MG63 (cell line): ENCODE data around the gene HPS3. TPM values are rescaled to one million over a fixed set of nuclear protein-coding genes. Genes with fewer than 3 reads are reported as not detected.
"Not testable (repeated sequence)": the region's sequence is repeated elsewhere in the genome, so short reads cannot be mapped to it uniquely, and the experiment has no call there.

Experiments used
- DNase-seq: peaks from one replicate; pipeline ENCODE4 v3.0.0-alpha.2; 2020
- H3K27me3 ChIP-seq: fragments of 250-450 bp; sonication (Bioruptor Pico); 2 replicates; pipeline ENCODE4 v1.5.1; 2020; ENCODE audit warnings: mild to moderate bottlenecking, moderate library complexity
- H3K36me3 ChIP-seq: fragments of 250-450 bp; sonication (Bioruptor Pico); 2 replicates; pipeline ENCODE4 v1.5.1; 2020; ENCODE audit warnings: mild to moderate bottlenecking, moderate library complexity
- H3K4me3 ChIP-seq: fragments of 250-450 bp; sonication (Bioruptor Pico); 2 replicates; pipeline ENCODE4 v1.5.1; 2020; ENCODE audit warnings: mild to moderate bottlenecking, moderate library complexity
- H3K9me3 ChIP-seq: fragments of 250-450 bp; sonication (Bioruptor Pico); 2 replicates; pipeline ENCODE4 v1.5.1; 2020; ENCODE audit warnings: mild to moderate bottlenecking, moderate library complexity
- total RNA-seq: library from RNA; depleted of rRNA; stranded (reverse); fragments of >200 nt; shearing (Covaris generic); gene quantifications from 2 replicates; pipeline ENCODE4 v1.2.3, GENCODE V29; 2014; ENCODE audit warnings: low replicate concordance

The HPS3 gene
- total RNA-seq, 1 experiment from 2014 or later, result 21.1 TPM

DNA sequence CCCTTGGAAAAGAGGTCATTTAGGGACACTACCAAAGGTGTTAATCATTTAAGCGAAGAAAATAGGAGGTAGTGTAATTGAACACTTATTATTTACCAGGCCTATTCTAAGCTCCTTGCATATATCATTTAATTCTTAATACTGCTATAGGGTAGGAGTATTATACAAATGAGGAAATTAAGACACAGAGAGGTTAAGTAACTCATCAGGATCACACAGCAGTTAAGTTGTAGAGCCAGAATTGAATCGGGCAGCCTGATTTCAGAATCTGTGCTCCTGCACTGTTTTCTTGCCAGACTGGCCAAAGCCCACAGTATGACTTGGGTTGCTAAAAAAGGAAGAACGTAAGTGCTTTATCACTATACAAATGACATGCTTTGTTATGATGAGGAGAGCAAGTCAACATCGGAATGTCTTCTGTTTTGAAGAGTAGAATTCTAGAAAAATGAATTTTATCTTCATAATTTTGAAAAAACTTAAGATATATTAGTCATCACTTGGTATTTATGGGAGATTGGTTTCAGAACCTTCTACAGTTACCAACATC lies 31.4 kb downstream of the HPS3 start:
- Histone ChIP-seq H3K27me3 (no peaks in the 10 kb centered on the region), H3K36me3 (peaks cover 52% of the 10 kb centered on the region), H3K4me3 (no peak overlapping the region), H3K9me3 (no peaks in the 10 kb centered on the region)
- no peak for DNase-seq

DNA sequence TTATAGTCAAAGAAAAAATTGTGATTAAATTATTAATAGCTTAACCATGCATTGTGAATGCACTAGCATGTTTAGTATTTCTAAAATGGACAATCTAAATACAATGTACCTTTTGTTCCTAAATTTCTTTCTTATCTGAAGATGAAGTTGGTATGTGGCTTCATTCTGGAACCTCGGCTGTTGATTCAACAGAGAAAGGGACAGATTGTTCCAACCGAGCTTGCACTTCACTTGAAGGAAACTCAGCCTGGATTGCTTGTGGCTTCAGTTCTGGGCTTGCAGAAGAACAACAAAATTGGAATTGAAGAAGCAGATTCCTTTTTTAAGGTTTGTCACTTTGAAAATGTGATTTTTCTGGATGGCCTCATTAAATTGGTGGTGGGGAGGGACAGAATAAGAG lies 32.6 kb downstream of the HPS3 start:
- DNase-seq, result no peak
- Histone ChIP-seq H3K27me3 (no peaks in the 10 kb centered on the region), H3K9me3 (no peaks in the 10 kb centered on the region), H3K36me3 (peaks cover 55% of the 10 kb centered on the region), H3K4me3 (no peak overlapping the region)

DNA sequence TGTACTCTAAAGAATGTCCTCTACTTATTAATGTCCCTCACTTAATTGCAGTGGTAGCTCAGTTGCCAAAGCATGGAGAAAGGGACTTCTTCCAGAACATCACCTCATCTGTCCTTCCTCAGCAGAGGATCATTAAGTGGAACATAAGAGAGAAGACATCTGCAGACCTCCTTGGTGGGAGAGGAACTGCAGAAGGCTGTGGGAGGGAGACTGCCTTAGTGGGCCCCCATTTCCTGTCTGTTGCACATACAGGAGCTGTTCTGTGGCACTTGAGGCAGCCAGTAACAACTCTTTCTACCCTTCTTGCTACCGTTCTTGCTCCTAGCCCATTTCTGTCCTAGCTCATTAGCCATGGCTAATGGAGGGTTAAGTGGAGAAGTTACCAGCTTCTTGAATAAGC lies 33.6 kb downstream of the HPS3 start:
- Histone ChIP-seq H3K36me3 (peaks cover 53% of the 10 kb centered on the region), H3K9me3 (no peaks in the 10 kb centered on the region), H3K27me3 (no peaks in the 10 kb centered on the region), H3K4me3 (no peak overlapping the region)
- DNase-seq, result no peak

DNA sequence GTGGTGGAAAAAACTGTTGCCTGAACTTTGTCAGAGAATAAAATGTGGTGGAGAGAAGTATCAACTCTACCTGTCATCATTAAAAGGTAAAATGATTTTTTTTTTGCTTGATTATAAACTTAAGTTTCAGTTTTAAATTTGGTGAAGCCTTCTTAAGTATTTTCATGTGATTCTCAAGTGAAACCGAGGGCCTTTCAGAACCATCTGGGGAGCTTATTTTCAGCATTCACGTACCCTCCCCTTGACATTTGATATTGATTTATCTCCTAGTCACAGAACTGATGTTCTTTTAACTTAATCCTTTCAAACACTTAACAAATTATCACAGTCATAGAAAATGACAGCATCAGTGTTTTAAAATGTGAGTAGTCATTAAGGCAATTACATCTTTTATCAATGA lies 38.5 kb downstream of the HPS3 start:
- no peaks in the 10 kb centered on the region for H3K27me3 ChIP-seq
- no peak for DNase-seq
- H3K36me3 ChIP-seq, result peaks cover 56% of the 10 kb centered on the region
- no peak overlapping the region for H3K4me3 ChIP-seq
- no peaks in the 10 kb centered on the region for H3K9me3 ChIP-seq

DNA sequence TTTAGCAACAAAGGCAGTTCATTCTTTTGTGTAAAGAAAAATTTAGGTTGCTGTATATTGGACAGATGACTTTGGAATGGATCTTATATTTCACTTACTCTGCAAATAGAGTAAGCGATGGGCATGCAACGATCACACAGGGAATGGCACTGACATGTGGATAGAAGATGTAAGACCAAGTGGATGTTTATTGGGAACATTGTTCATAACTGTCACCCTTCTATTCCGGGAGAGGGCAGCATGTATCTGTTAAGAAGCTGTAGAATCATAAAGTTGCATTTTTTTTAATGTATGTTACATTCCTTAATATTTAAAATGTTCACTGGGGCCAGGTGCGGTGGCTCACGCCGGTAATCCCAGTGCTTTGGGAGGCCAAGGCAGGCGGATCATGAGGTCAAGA lies 41.2 kb downstream of the HPS3 start:
- H3K27me3 ChIP-seq, result no peaks in the 10 kb centered on the region
- DNase-seq, result no peak
- no peak overlapping the region for H3K4me3 ChIP-seq
- H3K36me3 ChIP-seq, result peaks cover 44% of the 10 kb centered on the region
- no peaks in the 10 kb centered on the region for H3K9me3 ChIP-seq

DNA sequence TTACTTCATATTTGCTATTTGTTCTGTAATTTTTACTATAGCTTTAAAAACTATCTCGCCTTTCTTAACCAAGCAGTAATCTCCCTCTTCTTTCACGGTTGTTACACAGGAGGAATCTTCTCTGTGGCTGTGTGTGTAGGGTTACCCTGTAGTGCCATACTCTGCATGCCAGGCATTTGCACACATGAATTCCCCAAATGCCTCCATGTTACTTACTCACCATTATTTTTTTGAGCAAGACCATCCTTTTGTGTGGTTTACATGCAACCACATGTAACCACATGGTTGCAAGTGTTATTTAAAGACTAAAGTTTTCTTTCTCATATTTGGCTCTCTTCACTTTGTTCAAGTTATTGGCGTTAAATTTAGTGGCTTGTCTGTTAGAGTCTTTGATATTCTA lies 45.5 kb downstream of the HPS3 start:
- DNase-seq, result peak; percentile 41
- Histone ChIP-seq H3K9me3 (no peaks in the 10 kb centered on the region), H3K36me3 (peaks cover 17% of the 10 kb centered on the region), H3K27me3 (no peaks in the 10 kb centered on the region), H3K4me3 (no peak overlapping the region)

DNA sequence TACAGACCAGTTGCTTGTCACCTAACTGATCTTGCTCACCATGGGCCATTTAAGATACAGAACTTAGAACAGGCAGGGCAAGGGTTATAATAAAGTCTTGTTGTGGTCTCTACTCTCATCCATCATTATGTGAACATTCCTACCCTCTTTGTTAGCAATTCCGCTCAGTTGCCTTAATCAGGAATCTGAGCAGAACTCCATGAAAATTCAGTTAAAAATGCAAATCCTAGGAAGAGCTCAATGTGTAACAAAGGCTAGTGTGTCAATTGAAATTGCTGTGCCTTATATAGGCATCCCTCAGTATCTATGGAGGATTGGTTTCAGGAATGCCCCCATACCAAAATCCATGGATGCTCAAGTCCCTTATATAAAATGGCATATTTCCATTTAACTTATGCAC lies 47.7 kb downstream of the HPS3 start:
- no peaks in the 10 kb centered on the region for H3K9me3 ChIP-seq
- H3K36me3 ChIP-seq, result peaks cover 3% of the 10 kb centered on the region
- no peak for DNase-seq
- H3K4me3 ChIP-seq, result no peak overlapping the region
- H3K27me3 ChIP-seq, result no peaks in the 10 kb centered on the region

DNA sequence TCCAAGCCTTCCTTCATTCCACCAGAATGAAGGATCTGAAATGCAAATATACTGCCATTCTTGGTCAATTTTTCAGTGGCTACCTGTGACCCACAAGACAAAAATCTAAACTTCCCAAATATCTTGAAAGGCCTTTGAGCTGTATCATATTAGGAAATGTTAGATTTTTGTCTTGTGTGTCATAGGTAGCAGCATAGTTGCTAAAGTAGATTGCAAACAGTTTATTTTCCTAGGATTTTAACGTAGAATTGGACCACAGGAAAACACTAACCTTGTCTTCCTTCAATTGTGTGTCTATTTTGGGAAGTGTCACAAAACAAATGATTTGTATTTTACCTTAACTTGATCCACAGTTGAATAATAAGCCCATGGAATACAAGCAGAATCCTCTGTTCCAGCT lies 49.8 kb downstream of the HPS3 start:
- no peak overlapping the region for H3K4me3 ChIP-seq
- H3K36me3 ChIP-seq, result no peaks in the 10 kb centered on the region
- H3K9me3 ChIP-seq, result no peaks in the 10 kb centered on the region
- no peak for DNase-seq
- no peaks in the 10 kb centered on the region for H3K27me3 ChIP-seq

DNA sequence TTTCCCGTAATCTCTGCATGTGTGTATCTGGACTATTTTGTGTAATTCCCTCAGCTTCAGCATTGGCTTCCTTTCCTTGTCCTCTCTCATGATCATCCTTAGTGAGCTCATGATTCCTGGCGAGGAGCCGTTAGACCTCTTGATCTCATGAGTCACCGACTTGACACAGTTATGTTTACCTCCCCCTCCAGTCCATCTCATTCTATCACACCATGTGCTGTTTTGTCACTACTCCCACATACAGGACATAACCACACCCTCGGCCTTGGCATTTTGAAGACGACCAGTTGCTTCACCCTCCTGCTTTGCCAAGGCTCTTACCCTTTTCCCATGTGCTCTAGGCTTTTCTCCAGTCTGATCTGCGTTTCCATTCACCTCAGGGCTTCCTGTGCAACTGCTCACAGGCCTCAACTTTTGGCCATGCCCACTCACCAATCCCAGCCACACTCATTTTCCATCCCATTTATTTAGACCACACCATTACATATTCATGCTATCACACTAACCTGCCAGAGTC lies 50.7 kb downstream of the HPS3 start:
- H3K9me3 ChIP-seq, result no peaks in the 10 kb centered on the region
- no peaks in the 10 kb centered on the region for H3K27me3 ChIP-seq
- DNase-seq, result peak; percentile 97
- no peak overlapping the region for H3K4me3 ChIP-seq
- no peaks in the 10 kb centered on the region for H3K36me3 ChIP-seq

DNA sequence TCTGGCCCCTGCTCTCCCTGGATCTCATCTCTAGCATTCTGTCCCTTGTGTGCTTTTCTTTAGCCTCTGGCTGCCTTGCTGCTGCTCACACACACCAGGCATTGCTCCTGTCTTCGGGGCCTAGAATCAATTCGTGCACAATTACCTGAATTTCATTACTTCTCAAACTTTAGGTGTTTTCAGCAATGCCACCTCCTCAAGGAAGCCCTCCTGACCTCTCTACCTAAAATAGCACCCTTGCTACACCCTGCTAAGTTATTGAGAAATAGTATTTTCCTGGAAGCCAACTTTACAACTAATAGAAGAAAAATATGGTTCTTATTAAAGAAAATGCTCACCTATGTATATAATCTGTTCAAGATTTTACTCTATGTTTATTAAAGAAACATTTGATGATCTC lies 51.7 kb downstream of the HPS3 start:
- H3K36me3 ChIP-seq, result no peaks in the 10 kb centered on the region
- DNase-seq, result no peak
- H3K27me3 ChIP-seq, result no peaks in the 10 kb centered on the region
- H3K4me3 ChIP-seq, result no peak overlapping the region
- H3K9me3 ChIP-seq, result no peaks in the 10 kb centered on the region

DNA sequence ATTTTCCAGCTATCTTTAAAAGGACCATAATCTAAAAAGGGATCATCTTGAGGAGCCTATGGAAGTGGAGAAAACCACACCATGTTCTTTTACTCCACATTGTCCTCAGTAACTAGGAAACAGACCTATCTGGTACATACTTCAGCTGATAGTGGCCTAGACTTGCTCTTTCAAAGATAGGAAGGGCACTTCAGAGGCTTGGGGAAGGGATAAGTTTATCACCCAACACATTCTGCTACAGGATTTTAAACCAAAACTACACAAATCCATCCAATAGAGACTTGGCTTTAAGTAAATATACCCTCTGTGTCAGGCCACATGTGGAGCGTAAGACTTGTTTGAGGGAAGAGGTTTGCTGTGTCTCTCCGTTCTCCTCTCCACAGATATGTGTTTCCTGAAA lies 56.8 kb downstream of the HPS3 start:
- Histone ChIP-seq H3K36me3 (no peaks in the 10 kb centered on the region), H3K9me3 (no peaks in the 10 kb centered on the region), H3K27me3 (no peaks in the 10 kb centered on the region), H3K4me3 (no peak overlapping the region)
- no peak for DNase-seq

DNA sequence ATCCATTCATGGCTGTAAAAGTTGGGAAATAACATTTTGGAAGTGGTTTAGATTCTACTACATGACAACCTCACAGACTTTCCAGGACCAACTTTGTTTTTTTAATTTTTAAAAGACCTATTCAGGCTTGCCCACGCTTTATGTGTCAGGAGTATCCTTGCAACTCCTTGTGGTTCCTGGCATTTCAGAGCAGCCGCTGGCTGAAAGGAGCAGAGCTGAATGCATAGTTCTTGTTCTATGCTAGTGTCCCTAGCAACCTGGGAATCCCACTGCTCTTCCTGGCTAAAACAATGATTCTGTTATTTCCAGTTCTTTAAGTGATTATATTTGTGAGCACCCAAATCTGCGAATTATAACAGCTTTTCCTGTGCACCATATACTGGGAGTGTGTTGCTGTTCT lies 57.3 kb downstream of the HPS3 start:
- no peaks in the 10 kb centered on the region for H3K36me3 ChIP-seq
- no peak overlapping the region for H3K4me3 ChIP-seq
- DNase-seq, result no peak
- H3K9me3 ChIP-seq, result no peaks in the 10 kb centered on the region
- H3K27me3 ChIP-seq, result no peaks in the 10 kb centered on the region

DNA sequence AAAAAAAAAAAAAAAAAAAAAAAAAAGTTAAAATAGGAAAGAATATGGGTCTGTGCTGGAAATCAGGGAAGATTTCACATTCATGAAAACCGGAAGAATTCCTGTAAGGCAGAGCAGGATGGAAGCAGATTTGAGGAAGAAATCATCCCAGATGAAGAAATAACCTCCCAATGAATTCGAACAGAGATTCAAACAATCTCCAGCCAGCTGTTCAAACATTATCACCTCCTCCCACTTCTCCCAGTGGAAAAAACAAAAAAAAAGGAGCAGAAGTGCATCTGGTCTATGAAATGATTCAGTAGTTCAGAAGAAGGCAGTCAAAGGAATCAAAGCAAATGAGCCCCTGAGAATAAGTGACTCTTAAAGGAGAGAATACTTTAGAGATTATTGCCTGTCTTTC lies 59.1 kb downstream of the HPS3 start:
- Histone ChIP-seq H3K36me3 (no peaks in the 10 kb centered on the region), H3K9me3 (no peaks in the 10 kb centered on the region), H3K4me3 (no peak overlapping the region), H3K27me3 (no peaks in the 10 kb centered on the region)
- DNase-seq, result no peak

DNA sequence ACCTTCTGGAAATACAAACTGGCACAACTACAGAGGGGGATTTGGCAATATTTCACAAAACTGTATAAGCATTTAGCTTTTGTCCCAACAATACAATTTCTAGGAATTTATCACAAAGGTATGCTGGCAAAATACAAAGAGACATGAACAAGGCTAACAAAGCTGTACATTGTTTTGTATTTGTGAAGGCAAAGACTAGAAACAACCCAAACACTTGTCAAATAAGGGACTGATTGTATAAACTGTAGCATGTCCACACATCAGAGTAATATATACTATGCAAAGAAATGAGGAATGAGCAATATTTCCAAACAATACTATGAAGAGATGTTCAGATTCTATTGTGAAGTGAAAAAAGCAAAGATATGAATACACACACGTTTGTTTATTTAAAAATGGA lies 65.8 kb downstream of the HPS3 start:
- no peaks in the 10 kb centered on the region for H3K9me3 ChIP-seq
- no peaks in the 10 kb centered on the region for H3K27me3 ChIP-seq
- no peak overlapping the region for H3K4me3 ChIP-seq
- H3K36me3 ChIP-seq, result no peaks in the 10 kb centered on the region
- DNase-seq, result no peak

DNA sequence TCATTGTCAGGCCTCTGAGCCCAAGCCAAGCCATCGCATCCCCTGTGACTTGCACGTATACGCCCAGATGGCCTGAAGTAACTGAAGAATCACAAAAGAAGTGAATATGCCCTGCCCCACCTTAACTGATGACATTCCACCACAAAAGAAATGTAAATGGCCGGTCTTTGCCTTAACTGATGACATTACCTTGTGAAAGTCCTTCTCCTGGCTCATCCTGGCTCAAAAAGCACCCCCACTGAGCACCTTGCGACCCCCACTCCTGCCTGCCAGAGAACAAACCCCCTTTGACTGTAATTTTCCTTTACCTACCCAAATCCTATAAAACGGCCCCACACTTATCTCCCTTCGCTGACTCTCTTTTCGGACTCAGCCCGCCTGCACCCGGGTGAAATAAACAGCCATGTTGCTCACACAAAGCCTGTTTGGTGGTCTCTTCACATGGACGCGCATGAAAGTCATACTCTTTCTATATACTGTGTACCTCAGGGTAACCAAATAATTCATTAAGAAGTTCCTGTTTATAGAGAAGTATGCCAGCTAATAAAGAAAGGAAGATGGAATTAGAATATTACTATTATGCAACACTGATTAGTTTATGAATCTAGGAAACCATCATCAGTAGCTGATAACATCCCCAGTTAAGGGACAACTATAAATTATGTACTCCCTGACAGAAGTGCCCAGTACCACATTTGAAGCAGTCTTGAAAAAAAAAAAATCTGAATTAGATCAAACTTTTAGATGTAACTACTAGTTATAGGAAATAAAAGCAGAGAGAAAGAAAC lies 67.6 kb downstream of the HPS3 start:
- not testable (repeated sequence) for H3K4me3 ChIP-seq, H3K27me3 ChIP-seq, H3K9me3 ChIP-seq, DNase-seq, H3K36me3 ChIP-seq

DNA sequence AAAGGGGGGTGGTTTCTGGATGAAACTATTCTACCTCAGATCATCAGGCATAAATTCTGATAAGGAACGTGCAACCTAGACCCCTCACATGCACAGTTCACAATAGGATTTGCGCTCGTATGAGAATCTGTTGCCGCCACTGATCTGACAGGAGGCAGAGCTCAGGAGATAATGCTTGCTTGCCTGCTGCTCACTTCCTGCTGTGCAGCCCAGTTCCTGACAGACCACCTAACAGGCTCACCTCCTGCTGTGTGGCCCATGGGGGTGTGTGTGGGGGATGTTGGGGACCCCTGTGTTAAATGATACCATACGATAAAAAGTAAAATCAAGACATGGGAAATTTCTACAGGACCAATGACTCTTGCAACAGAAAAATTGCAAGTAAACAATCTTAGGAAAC lies 68.2 kb downstream of the HPS3 start:
- no peaks in the 10 kb centered on the region for H3K36me3 ChIP-seq
- no peaks in the 10 kb centered on the region for H3K9me3 ChIP-seq
- no peaks in the 10 kb centered on the region for H3K27me3 ChIP-seq
- no peak for DNase-seq
- H3K4me3 ChIP-seq, result no peak overlapping the region

DNA sequence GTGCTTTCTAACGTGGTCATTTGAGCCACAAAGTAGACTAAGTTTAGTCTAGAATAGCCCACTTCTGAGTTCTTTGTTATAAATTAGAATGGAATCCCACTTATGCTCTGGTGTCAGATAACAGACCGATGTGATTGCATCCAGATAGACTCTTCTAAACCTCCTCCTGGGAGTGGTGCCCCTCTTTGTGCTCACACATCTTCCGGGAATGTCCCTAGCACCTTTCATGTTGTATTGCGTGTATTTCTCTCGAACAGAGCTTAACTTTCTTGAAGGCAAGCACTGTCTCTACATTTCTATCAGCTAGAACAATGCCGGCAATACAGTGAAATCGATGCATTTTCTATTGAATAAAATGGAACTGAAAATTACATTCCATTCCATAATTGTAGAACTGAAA lies 69.2 kb downstream of the HPS3 start:
- no peaks in the 10 kb centered on the region for H3K36me3 ChIP-seq
- H3K4me3 ChIP-seq, result no peak overlapping the region
- DNase-seq, result no peak
- H3K27me3 ChIP-seq, result no peaks in the 10 kb centered on the region
- no peaks in the 10 kb centered on the region for H3K9me3 ChIP-seq

DNA sequence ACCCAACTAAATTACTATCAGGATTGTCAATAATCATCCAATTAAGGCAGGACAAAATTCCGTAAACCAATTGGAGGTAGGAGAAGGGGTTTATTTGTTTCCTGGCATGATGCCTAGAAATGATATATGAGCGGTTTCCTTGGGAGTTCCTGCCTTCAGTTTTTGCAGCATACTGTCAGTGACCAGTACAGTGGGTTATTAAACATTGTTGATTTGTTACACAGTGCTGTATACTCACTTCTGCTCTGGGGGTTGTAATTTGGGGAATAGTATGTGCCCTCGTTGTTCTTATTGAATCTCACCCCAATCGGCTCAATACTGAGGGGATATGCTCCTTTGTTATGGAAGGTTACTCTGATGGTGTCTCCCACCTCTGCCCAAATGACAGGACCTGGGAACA lies 70.0 kb downstream of the HPS3 start:
- Histone ChIP-seq H3K36me3 (no peaks in the 10 kb centered on the region), H3K4me3 (no peak overlapping the region), H3K9me3 (no peaks in the 10 kb centered on the region), H3K27me3 (no peaks in the 10 kb centered on the region)
- DNase-seq, result no peak
